ENCODE results near the gene ATP2A3.

ATP2A3 gene

DNA sequence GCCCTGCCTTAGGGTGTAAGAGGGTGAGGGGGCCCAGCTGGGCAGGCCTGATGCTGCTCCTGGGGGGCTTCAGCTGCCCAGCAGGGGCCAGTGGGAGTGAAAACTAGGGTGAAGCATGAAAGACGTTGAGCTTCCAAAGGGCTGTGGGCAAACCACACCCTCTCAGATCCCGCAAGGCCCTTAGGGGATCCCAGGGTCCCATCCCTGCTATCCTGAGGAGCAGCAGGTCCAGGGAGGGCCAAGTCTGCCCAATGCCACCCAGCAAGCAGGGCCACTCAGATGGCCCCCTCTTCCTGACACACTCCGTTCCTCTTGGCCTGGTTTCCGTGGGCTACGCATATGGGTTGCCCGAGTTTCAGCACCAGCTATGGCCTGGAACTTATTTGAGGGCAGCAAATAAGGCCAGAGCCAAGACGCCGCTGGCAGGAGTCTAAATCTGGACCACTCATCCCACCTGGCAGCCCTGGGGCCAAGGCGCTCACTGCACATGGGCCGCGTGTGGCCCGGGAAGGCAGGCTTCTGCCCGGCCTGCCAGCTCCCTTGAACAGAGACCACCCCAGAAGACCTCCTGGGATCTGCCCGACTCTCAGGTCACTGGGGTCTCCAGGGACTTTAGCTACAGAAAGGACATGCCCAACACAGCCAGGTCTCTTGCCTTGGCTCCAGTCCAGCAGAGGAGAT lies 4.2 kb downstream of the ATP2A3 start:
- no peak overlapping the region for H3K4me3 ChIP-seq (ENCODE audit: low read depth, low read length)
- DNase-seq (ENCODE audit: low read depth) = no peak
- TF ChIP-seq CTCF (conservative IDR thresholded peaks at IDR 0.05; ENCODE audit: low read depth, low read length) = no peak

GRCh38 chr17:3959295-3959899 lies 4.8 kb downstream of the ATP2A3 start:
- peak; percentile 49 for DNase-seq (ENCODE audit: low read depth)
- no peak for TF ChIP-seq CTCF (conservative IDR thresholded peaks at IDR 0.05; ENCODE audit: low read depth, low read length)
- no peak overlapping the region for H3K4me3 ChIP-seq (ENCODE audit: low read depth, low read length)

- no peak for DNase-seq (ENCODE audit: low read depth)
- H3K4me3 ChIP-seq (ENCODE audit: low read depth, low read length) = no peak overlapping the region
- TF ChIP-seq CTCF (conservative IDR thresholded peaks at IDR 0.05; ENCODE audit: low read depth, low read length) = no peak
These were observed 6.3 kb downstream of the ATP2A3 start for GRCh38 chr17:3957735-3958599.

- no peak overlapping the region for H3K4me3 ChIP-seq (ENCODE audit: low read depth, low read length)
- TF ChIP-seq CTCF (conservative IDR thresholded peaks at IDR 0.05; ENCODE audit: low read depth, low read length) = no peak
- DNase-seq (ENCODE audit: low read depth) = no peak
These were observed 7.3 kb downstream of the ATP2A3 start for GRCh38 chr17:3956983-3957382.

GRCh38 chr17:3956327-3956957 lies 7.8 kb downstream of the ATP2A3 start:
- TF ChIP-seq CTCF (conservative IDR thresholded peaks at IDR 0.05; ENCODE audit: low read depth, low read length) = no peak
- no peak for DNase-seq (ENCODE audit: low read depth)
- H3K4me3 ChIP-seq (ENCODE audit: low read depth, low read length) = no peak overlapping the region

GRCh38 chr17:3955673-3955988 lies 8.6 kb downstream of the ATP2A3 start:
- no peak overlapping the region for H3K4me3 ChIP-seq (ENCODE audit: low read depth, low read length)
- no peak for DNase-seq (ENCODE audit: low read depth)
- TF ChIP-seq CTCF (conservative IDR thresholded peaks at IDR 0.05; ENCODE audit: low read depth, low read length) = no peak
